CD14-positive monocyte (primary cell): ENCODE data around the gene NADK2. TPM values are rescaled to one million over a fixed set of nuclear protein-coding genes. Genes with fewer than 3 reads are reported as not detected.

ENCODE experiments used
- DNase-seq, 3 donors: peaks; one replicate each; pipeline ENCODE4 v3.0.0-alpha.2; 2011 to 2022
- H2AFZ ChIP-seq: 2 replicates; pipeline ENCODE4 v1.6.0; 2012; ENCODE audit warnings: mild to moderate bottlenecking, low read depth, low read length, inconsistent platforms; ENCODE audit not compliant: insufficient read depth, poor library complexity, severe bottlenecking
- H3K27ac ChIP-seq, 2 donors: 1 replicate in 1 of 2; 2 replicates in 1 of 2; pipeline ENCODE4 v1.5.1; 2012 to 2013; ENCODE audit warnings: low read length in 2 of 2, control low read depth in 1 of 2, inconsistent platforms in 1 of 2, low read depth in 1 of 2, mild to moderate bottlenecking in 1 of 2
- H3K27me3 ChIP-seq, 2 donors: one replicate each; pipeline versions ENCODE4 v1.6.0 to v1.6.1; 2011 to 2013; ENCODE audit warnings: low read length in 2 of 2; ENCODE audit not compliant: control insufficient read depth in 2 of 2, insufficient read depth in 2 of 2
- H3K36me3 ChIP-seq, 2 donors: replicated peaks in 1 of 2; 1 replicate in 1 of 2; 2 replicates in 1 of 2; pipeline versions ENCODE4 v1.5.1 to v1.6.1; 2012 to 2013; ENCODE audit warnings: low read length in 2 of 2, control low read depth in 1 of 2, inconsistent platforms in 1 of 2, mild to moderate bottlenecking in 1 of 2; ENCODE audit not compliant: insufficient read depth in 2 of 2, control insufficient read depth in 1 of 2
- H3K4me1 ChIP-seq, 2 donors: 1 replicate in 1 of 2; 2 replicates in 1 of 2; pipeline versions ENCODE4 v1.5.1 to v1.6.1; 2012 to 2013; ENCODE audit warnings: low read length in 2 of 2, control low read depth in 1 of 2, inconsistent platforms in 1 of 2, mild to moderate bottlenecking in 1 of 2, moderate library complexity in 1 of 2; ENCODE audit not compliant: insufficient read depth in 2 of 2, control insufficient read depth in 1 of 2
- H3K4me2 ChIP-seq: replicated peaks from 2 replicates; pipeline ENCODE3; 2012; ENCODE audit warnings: low read length, moderate library complexity, mild to moderate bottlenecking; ENCODE audit not compliant: poor library complexity, severe bottlenecking; ENCODE audit errors: extremely low read depth
- H3K4me3 ChIP-seq, 3 experiments: fragments of 200-600 bp in 1 of 3; sonication (generic) in 1 of 3; replicated peaks in 1 of 3; 1 replicate in 2 of 3; 2 replicates in 1 of 3; pipeline ENCODE4 v1.5.1; 2011 to 2013; ENCODE audit warnings: low read length in 3 of 3, mild to moderate bottlenecking in 3 of 3, control low read depth in 2 of 3, low read depth in 2 of 3, inconsistent platforms in 1 of 3, moderate library complexity in 1 of 3
- H3K79me2 ChIP-seq: 2 replicates; pipeline ENCODE4 v1.6.0; 2012; ENCODE audit warnings: mild to moderate bottlenecking, control low read depth, inconsistent platforms, low read length, moderate library complexity; ENCODE audit not compliant: insufficient read depth
- H3K9ac ChIP-seq: 2 replicates; pipeline ENCODE4 v1.6.0; 2017; ENCODE audit warnings: low read length, mild to moderate bottlenecking; ENCODE audit not compliant: insufficient read depth, poor library complexity, severe bottlenecking
- H3K9me3 ChIP-seq, 2 donors: replicated peaks in 1 of 2; 1 replicate in 1 of 2; 2 replicates in 1 of 2; pipeline versions ENCODE4 v1.5.1 to v1.6.1; 2012 to 2013; ENCODE audit warnings: low read length in 2 of 2, control low read depth in 1 of 2; ENCODE audit not compliant: control insufficient read depth in 1 of 2, insufficient read depth in 1 of 2
- H4K20me1 ChIP-seq: 2 replicates; pipeline ENCODE4 v1.6.0; 2012; ENCODE audit warnings: mild to moderate bottlenecking, low read length, control low read depth, moderate library complexity; ENCODE audit not compliant: insufficient read depth
- H3K27ac Mint-ChIP-seq, 7 donors: one replicate each; pipeline ENCODE4 v1.8.0; 2020; ENCODE audit warnings: mild to moderate bottlenecking in 7 of 7, mixed read lengths in 7 of 7, moderate library complexity in 6 of 7, inconsistent platforms in 2 of 7
- H3K27me3 Mint-ChIP-seq, 3 donors: one replicate each; pipeline ENCODE4 v1.8.0; 2021 to 2022; ENCODE audit warnings: low read depth in 3 of 3, mild to moderate bottlenecking in 3 of 3, mixed read lengths in 3 of 3, moderate library complexity in 3 of 3, inconsistent platforms in 1 of 3
- H3K36me3 Mint-ChIP-seq, 2 donors: one replicate each; pipeline ENCODE4 v1.8.0; 2020; ENCODE audit warnings: mixed read lengths in 2 of 2, inconsistent platforms in 1 of 2, mild to moderate bottlenecking in 1 of 2
- H3K4me1 Mint-ChIP-seq: one replicate; pipeline ENCODE4 v1.8.0; 2020; ENCODE audit warnings: mild to moderate bottlenecking, mixed read lengths
- H3K4me3 Mint-ChIP-seq, 2 donors: one replicate each; pipeline ENCODE4 v1.8.0; 2020; ENCODE audit warnings: mild to moderate bottlenecking in 2 of 2, mixed read lengths in 2 of 2, moderate library complexity in 1 of 2
- H3K9me3 Mint-ChIP-seq, 7 donors: one replicate each; pipeline ENCODE4 v1.8.0; 2020 to 2022; ENCODE audit warnings: mixed read lengths in 7 of 7, mild to moderate bottlenecking in 6 of 7, moderate library complexity in 6 of 7, inconsistent platforms in 2 of 7
- WGBS: methylation state at CpG from one replicate; pipeline ENCODE4 v1.1.5; 2013; ENCODE audit warnings: missing lambda C conversion rate; ENCODE audit not compliant: insufficient coverage; 5-methylcytosine and 5-hydroxymethylcytosine counted together
- intact Hi-C, 2 donors: fragments of 100-400 bp; cut with micrococcal nuclease; formaldehyde crosslinking; loops; one replicate each; pipeline versions ENCODE4 v1.15.0 to v1.15.1; 2023
- polyA plus RNA-seq, 3 donors: library from polyadenylated mRNA; depleted of rRNA in 1 of 3; unstranded in 2 of 3; stranded (reverse) in 1 of 3; fragments of 300-500 nt in 2 of 3; fragments of >200 nt in 1 of 3; fragmentation: Illumina TruSeq in 2 of 3; gene quantifications; 1 replicate in 2 of 3; 2 replicates in 1 of 3; pipeline ENCODE4 v1.2.3, GENCODE V29; 2012 to 2021
- TF ChIP-seq, protein P1 (sequence below): fragments of 200-600 bp; IDR thresholded peaks from one replicate; pipeline ENCODE4 v1.8.0; 2022; ENCODE audit warnings: antibody characterized with exemption, mild to moderate bottlenecking

NADK2 gene
- polyA plus RNA-seq, 3 donors: 2.6 to 5.9 (median 3.3) TPM

DNA sequence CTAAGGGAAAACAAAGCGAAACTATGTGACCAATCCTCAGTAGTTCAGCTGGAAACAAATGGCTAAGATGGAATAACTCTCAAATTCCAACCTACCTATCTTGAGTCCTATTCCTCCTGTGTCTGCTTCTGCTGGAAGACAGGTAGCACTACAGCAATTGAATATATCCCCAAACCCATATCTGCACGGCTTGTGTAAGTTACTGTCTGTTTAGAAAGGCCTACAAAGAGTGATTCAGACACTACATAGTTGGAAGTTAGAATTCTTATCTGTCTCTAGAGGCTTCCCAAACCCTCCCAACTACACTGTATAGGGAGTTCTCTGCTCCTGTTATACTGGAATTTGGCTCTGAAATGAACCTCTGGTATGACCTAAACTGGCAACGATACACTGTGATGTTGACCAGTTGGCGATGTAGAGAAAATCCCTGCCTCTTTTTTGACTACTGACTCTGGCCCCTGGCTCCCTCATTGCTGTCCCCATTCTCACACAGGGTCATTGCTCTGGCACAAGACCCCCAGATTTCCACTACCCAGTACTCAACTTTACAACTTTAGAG is 22.6 kb upstream of the NADK2 start:
- Mint-ChIP-seq H3K27me3 (peaks cover 0 to 3% (median 3%) of the 10 kb centered on the region in 3 donors), H3K9me3 (no peaks in the 10 kb centered on the region), H3K4me3 (no peak overlapping the region), H3K27ac (peak overlapping the region in 1 of 7 donors; percentile 25), H3K36me3 (no peaks in the 10 kb centered on the region), H3K4me1 (peaks cover 2% of the 10 kb centered on the region)
- TF ChIP-seq, protein P1, sequence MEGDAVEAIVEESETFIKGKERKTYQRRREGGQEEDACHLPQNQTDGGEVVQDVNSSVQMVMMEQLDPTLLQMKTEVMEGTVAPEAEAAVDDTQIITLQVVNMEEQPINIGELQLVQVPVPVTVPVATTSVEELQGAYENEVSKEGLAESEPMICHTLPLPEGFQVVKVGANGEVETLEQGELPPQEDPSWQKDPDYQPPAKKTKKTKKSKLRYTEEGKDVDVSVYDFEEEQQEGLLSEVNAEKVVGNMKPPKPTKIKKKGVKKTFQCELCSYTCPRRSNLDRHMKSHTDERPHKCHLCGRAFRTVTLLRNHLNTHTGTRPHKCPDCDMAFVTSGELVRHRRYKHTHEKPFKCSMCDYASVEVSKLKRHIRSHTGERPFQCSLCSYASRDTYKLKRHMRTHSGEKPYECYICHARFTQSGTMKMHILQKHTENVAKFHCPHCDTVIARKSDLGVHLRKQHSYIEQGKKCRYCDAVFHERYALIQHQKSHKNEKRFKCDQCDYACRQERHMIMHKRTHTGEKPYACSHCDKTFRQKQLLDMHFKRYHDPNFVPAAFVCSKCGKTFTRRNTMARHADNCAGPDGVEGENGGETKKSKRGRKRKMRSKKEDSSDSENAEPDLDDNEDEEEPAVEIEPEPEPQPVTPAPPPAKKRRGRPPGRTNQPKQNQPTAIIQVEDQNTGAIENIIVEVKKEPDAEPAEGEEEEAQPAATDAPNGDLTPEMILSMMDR: no peak
- Histone ChIP-seq H2AFZ (peak overlapping the region; percentile 36), H3K4me1 (no peaks in the 10 kb centered on the region), H3K79me2 (no peaks in the 10 kb centered on the region), H3K27me3 (no peaks in the 10 kb centered on the region), H3K4me3 (no peak overlapping the region), H4K20me1 (no peaks in the 10 kb centered on the region), H3K9ac (no peak overlapping the region), H3K9me3 (no peaks in the 10 kb centered on the region), H3K27ac (no peak overlapping the region), H3K4me2 (no peak overlapping the region), H3K36me3 (no peaks in the 10 kb centered on the region)
- DNase-seq: no peak
- 100% methylated on average over 2 of the region's 4 CpGs for WGBS
- intact Hi-C loops: loop anchor here in 1 of 2 donors (10.0 kb wide), 1 partner anchor 241 kb away; no protein-coding TSS in a partner anchor

DNA sequence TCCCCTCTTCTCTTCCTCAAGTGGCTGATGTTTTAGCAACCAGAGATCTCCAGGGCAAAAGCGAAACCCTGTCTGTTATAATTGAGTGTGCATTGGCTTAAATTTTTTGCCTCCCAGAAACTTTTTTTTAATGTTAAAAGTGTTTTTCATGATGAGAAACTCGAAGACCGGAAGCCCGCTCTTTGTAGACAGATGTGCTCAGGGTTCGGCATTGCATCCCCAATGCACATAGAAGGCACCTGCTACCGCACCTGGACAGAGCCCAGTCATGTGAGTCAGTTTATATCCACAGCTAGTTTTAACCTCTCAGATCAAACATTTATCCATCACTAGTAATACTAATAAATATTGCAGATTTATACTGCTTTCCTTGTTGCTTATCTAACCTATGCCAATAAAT is 19.5 kb upstream of the NADK2 start:
- TF ChIP-seq, protein P1: no peak
- H3K36me3 ChIP-seq: no peaks in the 10 kb centered on the region
- H3K4me2 ChIP-seq: no peak overlapping the region
- 91% methylated on average over 5 of the region's 6 CpGs for WGBS
- no peaks in the 10 kb centered on the region for H3K79me2 ChIP-seq
- H3K27me3 Mint-ChIP-seq: peaks cover 0 to 3% (median 2%) of the 10 kb centered on the region in 3 donors
- DNase-seq: no peak
- H4K20me1 ChIP-seq: no peaks in the 10 kb centered on the region
- intact Hi-C loops: loop anchor here in 1 of 2 donors (10.0 kb wide), 1 partner anchor 244 kb away; no protein-coding TSS in a partner anchor
- H3K4me3 ChIP-seq: no peak overlapping the region
- no peaks in the 10 kb centered on the region for H3K36me3 Mint-ChIP-seq
- H3K27me3 ChIP-seq: no peaks in the 10 kb centered on the region
- no peak overlapping the region for H3K27ac ChIP-seq
- H3K9ac ChIP-seq: no peak overlapping the region
- H3K4me1 Mint-ChIP-seq: peaks cover 2% of the 10 kb centered on the region
- no peaks in the 10 kb centered on the region for H3K4me1 ChIP-seq
- H3K9me3 Mint-ChIP-seq: no peaks in the 10 kb centered on the region
- no peak overlapping the region for H2AFZ ChIP-seq
- no peak overlapping the region for H3K4me3 Mint-ChIP-seq
- H3K27ac Mint-ChIP-seq: no peak overlapping the region
- no peaks in the 10 kb centered on the region for H3K9me3 ChIP-seq
